Natural killer cell treated with Interleukin-12 subunit alpha and Interleukin-12 subunit beta and Interleukin-15 and Interleukin-18, amount 100 ng/mL, for 72 hours (primary cell): ENCODE measurements around the gene NLGN1. TPM values are rescaled to one million over a fixed set of nuclear protein-coding genes. Genes with fewer than 3 reads are reported as not detected.

Experiments
- ATAC-seq, 2 donors: fragments of 150-1000 bp; cut with Tn5 transposase in 1 of 2; sonication (Bioruptor Pico), chemical (Tn5 transposase) in 1 of 2; 2 replicates each; pipeline ENCODE4 v1.10.0; 2021
- DNase-seq: peaks from one replicate; pipeline ENCODE4 v3.0.0; 2022; ENCODE audit warnings: low spot score
- H3K27ac Mint-ChIP-seq, 2 donors: 1 replicate in 1 of 2; 2 replicates in 1 of 2; pipeline ENCODE4 v1.8.0; 2022; ENCODE audit warnings: mixed read lengths in 2 of 2, mild to moderate bottlenecking in 1 of 2, moderate library complexity in 1 of 2
- H3K27me3 Mint-ChIP-seq, 2 donors: 1 replicate in 1 of 2; 2 replicates in 1 of 2; pipeline ENCODE4 v1.8.0; 2022; ENCODE audit warnings: mixed read lengths in 2 of 2
- H3K36me3 Mint-ChIP-seq: one replicate; pipeline ENCODE4 v1.8.0; 2022; ENCODE audit warnings: mixed read lengths
- H3K4me1 Mint-ChIP-seq, 2 donors: 1 replicate in 1 of 2; 2 replicates in 1 of 2; pipeline ENCODE4 v1.8.0; 2022; ENCODE audit warnings: low read depth in 2 of 2, mixed read lengths in 2 of 2, mild to moderate bottlenecking in 1 of 2
- H3K4me3 Mint-ChIP-seq: one replicate; pipeline ENCODE4 v1.8.0; 2022; ENCODE audit warnings: mixed read lengths
- H3K9me3 Mint-ChIP-seq: 2 replicates; pipeline ENCODE4 v1.8.0; 2022; ENCODE audit warnings: mixed read lengths
- total RNA-seq, 2 donors: library from RNA; stranded (reverse); gene quantifications; one replicate each; pipeline ENCODE4 v1.2.3, GENCODE V29; 2022

Gene NLGN1
- total RNA-seq, 2 donors from 2014 or later: not detected

DNA sequence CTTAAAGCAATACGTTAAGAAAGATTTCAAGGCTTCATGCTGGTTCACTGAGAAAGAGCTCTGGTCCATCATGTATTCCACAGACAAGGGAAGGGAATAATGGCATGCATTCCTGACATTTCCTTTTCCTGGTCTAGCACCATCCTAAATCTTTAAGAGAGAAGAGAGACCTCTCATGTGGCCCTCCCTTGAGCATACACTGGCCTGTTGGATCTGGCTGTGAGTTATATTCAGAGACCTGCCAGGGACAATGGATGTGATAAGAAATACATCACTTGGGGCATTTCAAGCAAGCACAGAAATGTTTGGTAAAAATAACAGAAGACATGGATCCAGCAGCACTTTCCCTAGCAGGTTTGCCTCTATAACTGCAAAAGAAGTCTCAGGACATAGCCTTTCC, 507.8 kb downstream of the NLGN1 start:
- Mint-ChIP-seq H3K9me3 (peaks cover 16% of the 10 kb centered on the region), H3K27me3 (no peaks in the 10 kb centered on the region), H3K36me3 (no peaks in the 10 kb centered on the region), H3K4me1 (no peaks in the 10 kb centered on the region), H3K4me3 (no peak overlapping the region), H3K27ac (no peak overlapping the region)
- DNase-seq (no peak), ATAC-seq (no peak)

DNA sequence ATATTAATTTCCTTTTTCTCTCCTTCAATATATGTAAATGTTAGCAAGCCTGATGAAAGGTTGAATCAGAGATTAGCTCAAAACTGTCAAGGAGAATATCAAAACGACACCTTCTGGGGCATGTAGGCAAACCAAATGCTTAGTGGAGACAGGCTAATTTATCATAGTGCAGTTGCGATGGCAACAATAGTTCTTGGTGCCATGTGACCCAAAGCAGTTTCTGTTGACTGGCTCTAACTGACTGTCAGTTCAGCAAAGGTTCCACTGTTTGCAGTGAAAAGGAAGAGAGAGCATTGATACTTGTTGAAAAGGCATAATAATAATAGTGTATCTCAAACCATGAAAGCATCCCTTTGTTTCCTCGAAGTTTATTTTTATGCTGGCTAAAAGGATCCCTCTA, 513.9 kb downstream of the NLGN1 start:
- H3K36me3 Mint-ChIP-seq: no peaks in the 10 kb centered on the region
- H3K9me3 Mint-ChIP-seq: no peaks in the 10 kb centered on the region
- ATAC-seq (no peak), DNase-seq (no peak)
- H3K4me3 Mint-ChIP-seq: no peak overlapping the region
- H3K27ac Mint-ChIP-seq: no peak overlapping the region
- no peaks in the 10 kb centered on the region for H3K4me1 Mint-ChIP-seq
- no peaks in the 10 kb centered on the region for H3K27me3 Mint-ChIP-seq

DNA sequence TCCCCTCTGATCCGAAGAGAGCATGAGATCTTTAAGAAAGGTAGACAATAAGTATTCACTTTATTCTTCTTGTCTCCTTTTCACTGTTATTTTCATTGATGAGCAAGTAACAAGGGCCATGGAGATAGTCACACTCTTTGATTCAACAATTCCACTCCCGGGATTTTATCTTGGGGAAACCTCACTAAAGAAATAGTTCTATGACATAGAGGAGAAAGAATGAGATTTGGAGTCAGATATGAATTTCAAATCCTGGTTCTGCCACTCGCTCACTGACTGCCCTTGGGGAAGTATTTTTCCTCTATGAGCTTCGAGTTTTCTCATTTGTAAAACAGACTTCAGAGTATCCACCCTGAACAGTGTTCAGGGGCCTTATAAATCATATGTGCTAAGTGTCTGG, 514.6 kb downstream of the NLGN1 start:
- Mint-ChIP-seq H3K4me1 (no peaks in the 10 kb centered on the region), H3K27ac (no peak overlapping the region), H3K9me3 (no peaks in the 10 kb centered on the region), H3K36me3 (no peaks in the 10 kb centered on the region), H3K4me3 (no peak overlapping the region), H3K27me3 (no peaks in the 10 kb centered on the region)
- no peak for ATAC-seq
- DNase-seq: no peak

DNA sequence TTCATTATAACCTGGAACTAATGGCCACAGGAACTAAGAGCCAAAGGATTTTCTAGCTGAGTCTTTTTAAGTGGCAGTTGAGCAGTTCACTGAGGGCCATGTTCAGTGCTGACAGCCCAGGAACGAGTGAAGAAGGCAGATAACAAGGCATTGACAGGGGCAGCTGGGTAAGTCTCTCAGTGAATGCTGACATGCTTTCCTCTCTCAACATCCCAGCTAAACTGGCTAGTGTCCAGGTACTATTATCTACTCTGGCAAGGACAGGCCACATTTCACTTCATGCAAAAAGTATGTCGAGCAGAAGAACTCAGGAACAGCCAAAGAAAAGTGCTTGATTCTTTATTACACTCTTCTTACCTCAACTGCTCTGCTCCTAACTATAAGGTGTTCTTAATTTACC, 515.9 kb downstream of the NLGN1 start:
- Mint-ChIP-seq H3K27ac (no peak overlapping the region), H3K4me1 (no peaks in the 10 kb centered on the region), H3K9me3 (no peaks in the 10 kb centered on the region)

DNA sequence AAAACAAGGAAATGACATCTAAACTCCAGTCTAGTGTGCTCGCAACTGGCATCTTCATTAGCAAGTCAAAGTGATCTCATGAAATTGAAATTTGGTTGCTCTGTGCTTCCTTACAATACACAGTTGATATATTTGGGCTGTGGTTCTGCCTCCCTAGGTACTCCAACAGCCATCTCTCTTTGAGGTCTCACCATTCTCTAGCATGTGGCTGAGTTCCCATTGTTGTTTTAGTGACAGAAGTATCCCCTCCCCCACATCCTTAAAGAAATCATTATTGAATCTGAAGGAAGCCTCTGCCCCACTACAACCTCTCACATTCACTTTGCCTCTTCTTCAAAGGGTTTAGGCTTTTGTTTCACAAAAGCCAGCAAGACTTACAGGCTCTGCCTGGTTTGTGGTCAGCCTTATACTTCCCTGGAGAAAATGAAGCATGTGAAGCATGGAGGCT, 516.5 kb downstream of the NLGN1 start:
- Mint-ChIP-seq H3K4me3 (no peak overlapping the region), H3K4me1 (no peaks in the 10 kb centered on the region), H3K27ac (no peak overlapping the region), H3K9me3 (peaks cover 3% of the 10 kb centered on the region), H3K36me3 (no peaks in the 10 kb centered on the region), H3K27me3 (no peaks in the 10 kb centered on the region)
- DNase-seq (no peak), ATAC-seq (no peak)

More for the DNA sequence above, 515.9 kb downstream of the NLGN1 start:
- no peak overlapping the region for H3K4me3 Mint-ChIP-seq
- ATAC-seq (no peak), DNase-seq (no peak)
- no peaks in the 10 kb centered on the region for H3K36me3 Mint-ChIP-seq
- no peaks in the 10 kb centered on the region for H3K27me3 Mint-ChIP-seq

DNA sequence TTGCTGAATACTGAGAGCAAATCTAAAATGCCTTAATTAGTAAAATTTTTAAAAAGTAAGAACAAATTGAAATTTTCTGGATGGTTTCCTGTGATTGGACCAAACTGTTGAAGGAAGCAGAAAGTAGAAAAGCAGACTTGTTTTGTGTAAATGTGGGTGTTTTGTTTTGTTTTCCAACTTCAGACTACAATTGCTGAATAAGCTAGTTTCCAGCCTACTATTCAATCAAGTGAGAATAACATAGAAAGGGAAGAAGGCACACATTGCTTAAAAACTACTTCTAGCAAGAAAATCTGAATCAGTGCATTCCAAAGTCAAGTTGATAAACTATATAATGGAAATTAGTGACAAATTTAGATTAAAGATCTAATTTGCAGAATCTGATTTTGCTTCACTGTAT, 519.3 kb downstream of the NLGN1 start:
- Mint-ChIP-seq H3K4me3 (no peak overlapping the region), H3K9me3 (peaks cover 4% of the 10 kb centered on the region), H3K27ac (no peak overlapping the region), H3K4me1 (no peaks in the 10 kb centered on the region), H3K27me3 (no peaks in the 10 kb centered on the region), H3K36me3 (no peaks in the 10 kb centered on the region)
- DNase-seq: no peak
- no peak for ATAC-seq

DNA sequence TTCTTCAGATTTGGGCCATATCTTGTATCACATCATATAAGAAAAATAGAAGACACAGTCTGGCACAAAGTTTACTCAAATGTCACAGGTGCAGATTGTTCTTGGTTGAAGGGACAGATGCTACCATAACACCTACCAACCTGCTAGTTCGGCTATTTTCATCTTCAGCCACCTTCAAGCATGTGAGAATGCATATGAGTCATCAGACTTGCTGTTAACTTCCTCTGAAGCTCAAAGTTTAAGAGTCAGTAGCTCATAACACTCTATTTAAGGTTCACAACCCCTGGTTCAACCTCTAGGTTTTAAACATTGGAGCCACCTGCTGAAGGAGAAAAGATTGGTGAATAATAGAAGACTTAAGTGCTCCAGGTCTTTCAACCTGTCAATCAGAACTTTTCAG, 522.8 kb downstream of the NLGN1 start:
- Mint-ChIP-seq H3K36me3 (no peaks in the 10 kb centered on the region), H3K4me1 (no peaks in the 10 kb centered on the region), H3K9me3 (peaks cover 4% of the 10 kb centered on the region), H3K27ac (no peak overlapping the region), H3K27me3 (no peaks in the 10 kb centered on the region), H3K4me3 (no peak overlapping the region)
- no peak for ATAC-seq
- no peak for DNase-seq

DNA sequence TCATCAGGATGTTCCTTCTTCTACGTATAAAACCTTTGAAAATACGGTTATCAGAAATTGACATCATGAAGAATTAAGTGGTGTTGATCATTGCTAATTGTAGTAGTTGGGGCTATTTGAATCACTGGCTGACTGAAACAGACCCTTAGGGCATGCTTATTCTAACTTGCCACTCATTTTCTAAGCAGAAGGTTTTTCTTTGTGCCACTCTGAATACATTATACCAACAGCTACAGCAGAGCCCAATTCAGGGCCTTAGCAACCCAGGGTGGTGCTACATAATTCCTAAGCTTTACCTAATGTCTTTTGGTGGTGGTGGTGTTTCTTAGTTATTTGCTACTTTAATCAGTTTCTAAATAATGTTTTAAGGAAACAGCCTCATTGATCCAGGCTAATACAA, 524.2 kb downstream of the NLGN1 start:
- Mint-ChIP-seq H3K4me3 (no peak overlapping the region), H3K27ac (no peak overlapping the region), H3K27me3 (no peaks in the 10 kb centered on the region), H3K9me3 (peaks cover 4% of the 10 kb centered on the region), H3K4me1 (no peaks in the 10 kb centered on the region), H3K36me3 (no peaks in the 10 kb centered on the region)
- no peak for ATAC-seq
- DNase-seq: no peak

DNA sequence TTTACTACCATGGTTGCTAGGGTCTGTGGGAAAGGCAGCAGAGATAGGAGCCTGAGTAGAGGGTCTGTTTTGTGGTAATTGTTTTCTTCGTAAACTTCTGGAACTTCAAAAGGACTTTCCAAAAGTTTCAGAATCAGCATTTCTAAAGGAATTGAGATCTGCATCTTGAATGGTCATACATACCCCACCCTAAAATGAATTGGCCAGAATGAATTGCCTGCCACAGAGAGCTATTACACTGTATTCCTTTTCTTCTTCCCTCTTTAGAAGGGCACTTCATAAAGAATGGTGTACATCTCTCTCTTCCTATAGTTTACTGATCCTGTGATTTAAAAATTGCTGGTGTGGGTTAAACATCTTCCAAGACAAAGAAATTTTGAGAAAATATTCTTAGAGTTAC, 525.7 kb downstream of the NLGN1 start:
- Mint-ChIP-seq H3K27ac (no peak overlapping the region), H3K4me1 (no peaks in the 10 kb centered on the region), H3K36me3 (no peaks in the 10 kb centered on the region), H3K4me3 (no peak overlapping the region), H3K27me3 (no peaks in the 10 kb centered on the region), H3K9me3 (peaks cover 4% of the 10 kb centered on the region)
- ATAC-seq (no peak), DNase-seq (no peak)

DNA sequence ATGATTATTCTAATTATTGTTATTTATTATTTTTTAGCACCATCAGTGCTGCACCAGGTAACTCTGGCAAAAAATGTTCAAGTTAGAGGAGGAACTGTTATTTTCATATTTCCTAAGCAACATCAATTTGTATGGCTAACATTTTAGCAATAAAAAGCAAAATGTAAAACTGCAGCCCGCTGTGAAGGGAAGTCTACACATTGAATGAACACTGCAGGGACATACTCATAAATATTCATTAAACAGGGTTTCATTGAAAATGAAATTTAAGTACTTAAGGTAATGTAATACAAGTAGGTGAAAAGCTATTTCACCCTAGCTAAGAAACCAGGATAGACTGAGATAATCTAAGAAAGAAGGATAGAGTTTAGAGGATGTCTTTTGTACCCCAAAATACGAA, 532.7 kb downstream of the NLGN1 start:
- DNase-seq (no peak), ATAC-seq (no peak)
- peaks cover 10% of the 10 kb centered on the region for H3K9me3 Mint-ChIP-seq
- H3K27me3 Mint-ChIP-seq: no peaks in the 10 kb centered on the region
- no peak overlapping the region for H3K4me3 Mint-ChIP-seq
- H3K36me3 Mint-ChIP-seq: no peaks in the 10 kb centered on the region
- H3K4me1 Mint-ChIP-seq: no peaks in the 10 kb centered on the region
- no peak overlapping the region for H3K27ac Mint-ChIP-seq

DNA sequence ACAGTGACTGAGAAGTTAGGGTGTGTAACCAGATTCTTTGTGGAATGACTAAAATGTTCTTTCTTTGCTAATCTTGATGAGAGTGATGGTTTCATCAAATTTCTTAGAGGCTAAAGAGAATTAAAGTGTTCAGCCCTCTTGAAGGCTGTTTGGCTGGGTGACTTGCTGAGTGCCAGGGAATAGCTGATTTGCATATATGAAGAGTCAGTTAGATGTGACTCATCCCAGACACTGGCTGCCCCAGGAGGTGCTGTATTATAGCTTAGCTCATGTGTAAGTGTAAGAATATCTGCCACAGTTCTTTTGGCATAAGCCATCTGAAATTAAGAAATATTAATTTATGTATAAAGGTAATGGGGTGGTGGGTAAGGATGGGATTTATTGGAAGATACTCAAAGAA, 535.1 kb downstream of the NLGN1 start:
- H3K27ac Mint-ChIP-seq: no peak overlapping the region
- H3K9me3 Mint-ChIP-seq: peaks cover 14% of the 10 kb centered on the region
- no peaks in the 10 kb centered on the region for H3K4me1 Mint-ChIP-seq
- DNase-seq (no peak), ATAC-seq (no peak)
- no peaks in the 10 kb centered on the region for H3K36me3 Mint-ChIP-seq
- no peaks in the 10 kb centered on the region for H3K27me3 Mint-ChIP-seq
- no peak overlapping the region for H3K4me3 Mint-ChIP-seq

DNA sequence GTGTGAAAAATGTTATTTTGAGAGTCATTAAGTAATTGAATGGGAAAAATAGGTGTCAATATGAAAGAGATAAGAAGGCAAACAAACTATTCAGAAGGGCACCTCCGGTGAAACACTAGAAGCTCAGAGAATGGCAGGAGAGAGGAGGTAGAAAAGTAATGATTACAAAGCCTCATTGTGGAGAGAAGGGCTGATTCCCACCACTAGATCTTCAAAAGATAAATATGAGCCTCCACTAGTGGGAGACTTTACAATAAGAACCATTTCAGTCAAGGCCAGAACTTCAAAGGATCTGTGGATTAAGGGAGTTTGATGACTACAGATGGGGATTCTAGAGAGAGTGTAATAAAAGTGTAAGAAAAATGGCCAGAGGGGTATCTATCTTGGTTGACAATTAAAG, 535.6 kb downstream of the NLGN1 start:
- no peak for ATAC-seq
- Mint-ChIP-seq H3K9me3 (peaks cover 14% of the 10 kb centered on the region), H3K27me3 (no peaks in the 10 kb centered on the region), H3K4me1 (no peaks in the 10 kb centered on the region), H3K36me3 (no peaks in the 10 kb centered on the region), H3K4me3 (no peak overlapping the region), H3K27ac (no peak overlapping the region)
- no peak for DNase-seq

DNA sequence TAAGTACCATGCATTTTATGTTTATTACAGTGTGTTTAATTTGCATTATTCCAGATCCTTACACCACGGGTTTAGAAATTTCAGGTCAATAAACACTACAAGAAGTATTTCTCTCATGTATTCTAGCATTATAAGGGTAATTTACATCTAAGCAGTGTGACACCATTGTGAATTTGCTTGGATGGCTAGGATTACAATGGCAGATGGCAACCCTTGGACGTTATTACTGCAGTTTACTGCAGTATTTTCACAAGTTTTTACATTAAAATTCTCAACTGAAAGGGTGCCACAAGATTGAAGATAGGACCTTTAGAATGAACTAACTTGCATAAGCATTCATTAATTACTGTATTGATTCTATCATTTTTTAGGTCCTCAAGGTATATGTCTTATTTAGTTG, 538.8 kb downstream of the NLGN1 start:
- Mint-ChIP-seq H3K9me3 (peaks cover 12% of the 10 kb centered on the region), H3K4me3 (no peak overlapping the region), H3K36me3 (no peaks in the 10 kb centered on the region), H3K27ac (no peak overlapping the region), H3K27me3 (no peaks in the 10 kb centered on the region), H3K4me1 (no peaks in the 10 kb centered on the region)
- DNase-seq (no peak), ATAC-seq (no peak)

DNA sequence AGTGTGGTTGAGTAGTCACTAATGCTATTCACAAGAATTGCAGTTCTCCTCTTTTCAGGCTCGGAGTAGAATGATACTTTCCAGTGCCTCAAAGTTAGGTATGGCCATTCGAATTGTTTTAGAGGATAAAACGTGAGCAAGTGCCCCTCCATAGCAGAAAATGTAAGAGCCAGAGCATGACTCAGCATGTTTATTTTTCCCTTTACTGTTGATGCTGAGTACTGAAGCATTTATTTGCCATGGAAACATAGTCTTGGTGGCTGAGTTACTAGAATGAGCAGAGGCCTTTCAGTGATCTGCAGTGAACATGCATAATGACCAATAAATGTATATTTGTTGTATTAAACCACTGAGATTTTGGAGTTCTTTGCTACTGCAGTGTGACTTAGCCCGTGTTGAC, 540.6 kb downstream of the NLGN1 start:
- Mint-ChIP-seq H3K4me1 (no peaks in the 10 kb centered on the region), H3K27ac (no peak overlapping the region), H3K9me3 (peaks cover 4% of the 10 kb centered on the region), H3K27me3 (no peaks in the 10 kb centered on the region), H3K4me3 (no peak overlapping the region), H3K36me3 (no peaks in the 10 kb centered on the region)
- ATAC-seq (no peak), DNase-seq (no peak)

DNA sequence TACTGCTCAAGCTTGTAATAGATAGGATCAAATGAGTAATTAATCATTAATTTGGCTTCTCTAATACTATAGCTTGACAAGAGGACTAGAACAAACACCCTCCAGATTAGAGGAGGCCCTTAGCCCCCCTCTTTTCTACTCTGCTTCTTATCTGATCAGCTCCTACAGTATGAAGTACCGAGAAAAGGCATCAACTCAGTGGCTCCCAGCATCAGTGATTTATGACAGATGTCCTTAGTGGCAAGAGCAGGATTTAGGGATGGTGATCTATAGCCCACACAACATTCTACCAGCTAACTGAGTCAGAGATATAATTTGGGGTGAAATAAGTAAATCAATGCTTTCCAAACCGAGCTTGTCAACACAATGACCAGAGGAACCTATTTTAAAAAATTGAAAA, 541.1 kb downstream of the NLGN1 start:
- Mint-ChIP-seq H3K36me3 (no peaks in the 10 kb centered on the region), H3K27ac (no peak overlapping the region), H3K27me3 (no peaks in the 10 kb centered on the region), H3K4me1 (no peaks in the 10 kb centered on the region), H3K4me3 (no peak overlapping the region), H3K9me3 (peaks cover 3% of the 10 kb centered on the region)
- ATAC-seq: no peak
- no peak for DNase-seq
